ENCODE data around the gene NBDY. TPM values are rescaled to one million over a fixed set of nuclear protein-coding genes. Genes with fewer than 3 reads are reported as not detected.

Gene NBDY
- total and polyA plus RNA-seq, 2 donors (not counting 3 experiments of a cell fraction or from before 2014, with no cell fraction given): 33.0 to 57.3 TPM

- peaks cover 3% of the 10 kb centered on the region for H3K79me2 ChIP-seq (ENCODE audit: control insufficient read depth, insufficient read depth, low read length)
- BruUV-seq (replicated peaks): no TSS peak
- no peak overlapping the region for H3K27ac ChIP-seq (ENCODE audit: insufficient read depth, low read depth, low read length)
- ChIA-PET POLR2A (no interaction called here), CTCF (interaction anchor here (0.5 to 2.8 kb wide), 5 partner anchors 23 to 1057 kb away, joined by 3 to 15 read pairs (median 3); no protein-coding TSS in a partner anchor)
- no peak overlapping the region for H3K4me3 ChIP-seq (replicated peaks in 1 of 3; ENCODE audit: insufficient read depth in 1 of 3, low read depth in 1 of 3, low read length in 3 of 3)
- dilution Hi-C loops (cut with MboI; ENCODE audit: extremely low pct_ligation_motif_present, low sequenced_read_pairs): no loop called here
- H3K27me3 ChIP-seq (ENCODE audit: control insufficient read depth in 2 of 2, insufficient read depth in 2 of 2, low read length in 2 of 2): no peaks in the 10 kb centered on the region
- H3K9me1 ChIP-seq (replicated peaks; ENCODE audit: control insufficient read depth, extremely low read depth, insufficient read depth, low read length): no peaks in the 10 kb centered on the region
- FAIRE-seq (peak; percentile 68), DNase-seq (ENCODE audit: low read depth, low spot score) (no peak)
- no peaks in the 10 kb centered on the region for H3K9me3 ChIP-seq (replicated peaks; ENCODE audit: control insufficient read depth, insufficient read depth, low read length)
- H3K4me2 ChIP-seq (ENCODE audit: insufficient read depth, low read length): no peak overlapping the region
- H3K36me3 ChIP-seq (ENCODE audit: control insufficient read depth in 2 of 2, extremely low read depth in 1 of 2, insufficient read depth in 2 of 2, low read length in 2 of 2): peaks cover 0 to 4% of the 10 kb centered on the region in 2 experiments
- no peak for TF ChIP-seq EZH2 (IDR thresholded peaks at IDR 0.05; ENCODE audit: borderline replicate concordance, low read depth, low read length, severe bottlenecking)
- TF ChIP-seq FOS (IDR thresholded peaks at IDR 0.05; ENCODE audit: borderline replicate concordance, insufficient read depth, low read length): no peak
- H3K9ac ChIP-seq (replicated peaks; ENCODE audit: extremely low read depth, insufficient read depth, low read length): no peak overlapping the region
- intact Hi-C loops (cut with micrococcal nuclease): no loop called here
- no peak overlapping the region for H2AFZ ChIP-seq (ENCODE audit: low read depth, low read length)
- H4K20me1 ChIP-seq (replicated peaks; ENCODE audit: control insufficient read depth, extremely low read depth, insufficient read depth, low read length): no peaks in the 10 kb centered on the region
- peaks cover 14% of the 10 kb centered on the region for H3K4me1 ChIP-seq (ENCODE audit: control insufficient read depth, extremely low read depth, insufficient read depth, low read length)
Measured at GRCh38 chrX:56764975-56765791, 36.1 kb downstream of the NBDY start.

- Histone ChIP-seq H3K36me3 (ENCODE audit: control insufficient read depth in 2 of 2, extremely low read depth in 1 of 2, insufficient read depth in 2 of 2, low read length in 2 of 2) (peaks cover 0 to 4% of the 10 kb centered on the region in 2 experiments), H3K4me2 (ENCODE audit: insufficient read depth, low read length) (no peak overlapping the region), H3K9ac (replicated peaks; ENCODE audit: extremely low read depth, insufficient read depth, low read length) (no peak overlapping the region), H3K9me1 (replicated peaks; ENCODE audit: control insufficient read depth, extremely low read depth, insufficient read depth, low read length) (no peaks in the 10 kb centered on the region), H3K27me3 (ENCODE audit: control insufficient read depth in 2 of 2, insufficient read depth in 2 of 2, low read length in 2 of 2) (no peaks in the 10 kb centered on the region), H3K4me1 (ENCODE audit: control insufficient read depth, extremely low read depth, insufficient read depth, low read length) (peaks cover 14% of the 10 kb centered on the region), H2AFZ (ENCODE audit: low read depth, low read length) (no peak overlapping the region), H4K20me1 (replicated peaks; ENCODE audit: control insufficient read depth, extremely low read depth, insufficient read depth, low read length) (no peaks in the 10 kb centered on the region), H3K79me2 (ENCODE audit: control insufficient read depth, insufficient read depth, low read length) (peaks cover 3% of the 10 kb centered on the region), H3K27ac (ENCODE audit: insufficient read depth, low read depth, low read length) (no peak overlapping the region), H3K4me3 (replicated peaks in 1 of 3; ENCODE audit: insufficient read depth in 1 of 3, low read depth in 1 of 3, low read length in 3 of 3) (no peak overlapping the region), H3K9me3 (replicated peaks; ENCODE audit: control insufficient read depth, insufficient read depth, low read length) (no peaks in the 10 kb centered on the region)
- POLR2A ChIA-PET: no interaction called here
- FAIRE-seq (no peak), DNase-seq (ENCODE audit: low read depth, low spot score) (no peak)
- dilution Hi-C loops (cut with MboI; ENCODE audit: extremely low pct_ligation_motif_present, low sequenced_read_pairs) (no loop called here), intact Hi-C loops (cut with micrococcal nuclease) (no loop called here)
- CTCF ChIA-PET: interaction anchor here (2.8 kb wide), 1 partner anchor 212 kb away, joined by 15 read pairs; no protein-coding TSS in a partner anchor
- no TSS peak for BruUV-seq (replicated peaks)
- TF ChIP-seq, protein P1, sequence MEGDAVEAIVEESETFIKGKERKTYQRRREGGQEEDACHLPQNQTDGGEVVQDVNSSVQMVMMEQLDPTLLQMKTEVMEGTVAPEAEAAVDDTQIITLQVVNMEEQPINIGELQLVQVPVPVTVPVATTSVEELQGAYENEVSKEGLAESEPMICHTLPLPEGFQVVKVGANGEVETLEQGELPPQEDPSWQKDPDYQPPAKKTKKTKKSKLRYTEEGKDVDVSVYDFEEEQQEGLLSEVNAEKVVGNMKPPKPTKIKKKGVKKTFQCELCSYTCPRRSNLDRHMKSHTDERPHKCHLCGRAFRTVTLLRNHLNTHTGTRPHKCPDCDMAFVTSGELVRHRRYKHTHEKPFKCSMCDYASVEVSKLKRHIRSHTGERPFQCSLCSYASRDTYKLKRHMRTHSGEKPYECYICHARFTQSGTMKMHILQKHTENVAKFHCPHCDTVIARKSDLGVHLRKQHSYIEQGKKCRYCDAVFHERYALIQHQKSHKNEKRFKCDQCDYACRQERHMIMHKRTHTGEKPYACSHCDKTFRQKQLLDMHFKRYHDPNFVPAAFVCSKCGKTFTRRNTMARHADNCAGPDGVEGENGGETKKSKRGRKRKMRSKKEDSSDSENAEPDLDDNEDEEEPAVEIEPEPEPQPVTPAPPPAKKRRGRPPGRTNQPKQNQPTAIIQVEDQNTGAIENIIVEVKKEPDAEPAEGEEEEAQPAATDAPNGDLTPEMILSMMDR (IDR thresholded peaks at IDR 0.05; ENCODE audit: extremely low read depth in 1 of 2, insufficient read depth in 1 of 2, low read depth in 1 of 2, low read length in 2 of 2): no peak
- TF ChIP-seq POLR2AphosphoS5 (IDR thresholded peaks at IDR 0.05; ENCODE audit: insufficient read depth, low read depth, low read length) (no peak), EZH2 (IDR thresholded peaks at IDR 0.05; ENCODE audit: borderline replicate concordance, low read depth, low read length, severe bottlenecking) (no peak), POLR2A (IDR thresholded peaks at IDR 0.05; ENCODE audit: low read depth, low read length) (no peak), JUN (IDR thresholded peaks at IDR 0.05; ENCODE audit: borderline replicate concordance, insufficient read depth, insufficient read length, low read depth) (no peak), MAX (IDR thresholded peaks at IDR 0.05; ENCODE audit: insufficient read depth, insufficient read length) (no peak)
Measured at GRCh38 chrX:56765811-56766553, 36.9 kb downstream of the NBDY start.
